Kidney (tissue), 14 donors: ENCODE results near the gene ROR2. TPM values are rescaled to one million over a fixed set of nuclear protein-coding genes. Genes with fewer than 3 reads are reported as not detected.

Experiments used
- DNase-seq, 5 donors: peaks; one replicate each; pipeline ENCODE4 v3.0.0-alpha.2; 2013 to 2020
- FAIRE-seq: peaks from 2 replicates; lab custom pipeline; 2012; peaks lifted over from hg19 to GRCh38; lab: Jason Lieb, UNC
- H3K27ac ChIP-seq, 2 donors: one replicate each; pipeline ENCODE4 v1.7.0; 2013; ENCODE audit warnings: low read depth in 2 of 2, low read length in 2 of 2, inconsistent platforms in 1 of 2
- H3K27me3 ChIP-seq: one replicate; pipeline ENCODE4 v1.7.1; 2013; ENCODE audit warnings: low read length, inconsistent platforms; ENCODE audit not compliant: control insufficient read depth, insufficient read depth
- H3K36me3 ChIP-seq, 3 donors: one replicate each; pipeline versions ENCODE4 v1.7.0 to v1.7.1; 2013; ENCODE audit warnings: low read length in 3 of 3, control low read depth in 1 of 3, inconsistent platforms in 1 of 3; ENCODE audit not compliant: insufficient read depth in 3 of 3, control insufficient read depth in 2 of 3
- H3K4me1 ChIP-seq, 3 donors: one replicate each; pipeline versions ENCODE4 v1.7.0 to v1.7.1; 2013; ENCODE audit warnings: low read length in 3 of 3, inconsistent platforms in 1 of 3, low read depth in 1 of 3; ENCODE audit not compliant: control insufficient read depth in 2 of 3, insufficient read depth in 2 of 3
- H3K4me3 ChIP-seq, 3 donors: one replicate each; pipeline versions ENCODE4 v1.7.0 to v1.8.1; 2013; ENCODE audit warnings: low read length in 3 of 3, control low read depth in 1 of 3, inconsistent platforms in 1 of 3
- H3K9ac ChIP-seq, 3 donors: one replicate each; pipeline versions ENCODE4 v1.7.0 to v1.7.1; 2013; ENCODE audit warnings: low read length in 3 of 3, control low read depth in 1 of 3, inconsistent platforms in 1 of 3
- H3K9me3 ChIP-seq, 3 donors: one replicate each; pipeline versions ENCODE4 v1.7.0 to v1.7.1; 2013; ENCODE audit warnings: low read length in 3 of 3, control low read depth in 1 of 3, inconsistent platforms in 1 of 3; ENCODE audit not compliant: control insufficient read depth in 2 of 3, insufficient read depth in 1 of 3
- intact Hi-C: fragments of 100-400 bp; cut with DNase I; formaldehyde crosslinking; loops from one replicate; pipeline ENCODE4 v1.11.1; 2022
- polyA plus RNA-seq: library from polyadenylated mRNA; stranded (reverse); fragments of 350-450 nt; fragmentation: Illumina TruSeq; extraction: RNeasy Lipid Tissue Mini Kit (QIAGEN cat#74804); gene quantifications from one replicate; pipeline ENCODE4 v1.2.3, GENCODE V29; 2014; ENCODE audit warnings: low read depth, low replicate concordance; ENCODE audit not compliant: insufficient read depth
- total RNA-seq: library from RNA; stranded (reverse); fragmentation: NEBNext Ultra II Directional; extraction: Animal tissue kit (Norgen Biotek cat#: 25700); gene quantifications from one replicate; pipeline ENCODE4 v1.2.1, GENCODE V29; 2021
- TF ChIP-seq, protein P1 (sequence below): IDR thresholded peaks from 3 replicates; pipeline ENCODE4 v1.5.1; 2012; ENCODE audit warnings: mild to moderate bottlenecking, moderate library complexity, borderline replicate concordance; ENCODE audit not compliant: insufficient read depth; ENCODE audit errors: extremely low read depth
- donor health status: control.
- donor health status: control.
- donor health status: control.
- donor health status: control.
- donor health status: control.
- donor health status: DM: yes; HTN: yes; CAD: no.
- donor health status: Normal renal cell carcinoma (clear cell type).

Gene ROR2
- total and polyA plus RNA-seq, 2 donors from 2014 or later: 1.5 to 5.7 TPM

GRCh38 chr9:91718071-91718470 lies 232.0 kb downstream of the ROR2 start:
- Histone ChIP-seq H3K4me3 (no peak overlapping the region), H3K36me3 (no peaks in the 10 kb centered on the region), H3K27ac (no peak overlapping the region), H3K9ac (no peak overlapping the region), H3K27me3 (no peaks in the 10 kb centered on the region), H3K4me1 (no peaks in the 10 kb centered on the region), H3K9me3 (peaks cover 0 to 5% (median 0%) of the 10 kb centered on the region in 3 donors)
- no peak for FAIRE-seq
- TF ChIP-seq, protein P1, sequence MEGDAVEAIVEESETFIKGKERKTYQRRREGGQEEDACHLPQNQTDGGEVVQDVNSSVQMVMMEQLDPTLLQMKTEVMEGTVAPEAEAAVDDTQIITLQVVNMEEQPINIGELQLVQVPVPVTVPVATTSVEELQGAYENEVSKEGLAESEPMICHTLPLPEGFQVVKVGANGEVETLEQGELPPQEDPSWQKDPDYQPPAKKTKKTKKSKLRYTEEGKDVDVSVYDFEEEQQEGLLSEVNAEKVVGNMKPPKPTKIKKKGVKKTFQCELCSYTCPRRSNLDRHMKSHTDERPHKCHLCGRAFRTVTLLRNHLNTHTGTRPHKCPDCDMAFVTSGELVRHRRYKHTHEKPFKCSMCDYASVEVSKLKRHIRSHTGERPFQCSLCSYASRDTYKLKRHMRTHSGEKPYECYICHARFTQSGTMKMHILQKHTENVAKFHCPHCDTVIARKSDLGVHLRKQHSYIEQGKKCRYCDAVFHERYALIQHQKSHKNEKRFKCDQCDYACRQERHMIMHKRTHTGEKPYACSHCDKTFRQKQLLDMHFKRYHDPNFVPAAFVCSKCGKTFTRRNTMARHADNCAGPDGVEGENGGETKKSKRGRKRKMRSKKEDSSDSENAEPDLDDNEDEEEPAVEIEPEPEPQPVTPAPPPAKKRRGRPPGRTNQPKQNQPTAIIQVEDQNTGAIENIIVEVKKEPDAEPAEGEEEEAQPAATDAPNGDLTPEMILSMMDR: no peak
- intact Hi-C loops: no loop called here
- DNase-seq: no peak

- FAIRE-seq: no peak
- TF ChIP-seq, protein P1: no peak
Measured at GRCh38 chr9:91716815-91717214, 233.2 kb downstream of the ROR2 start.

DNA sequence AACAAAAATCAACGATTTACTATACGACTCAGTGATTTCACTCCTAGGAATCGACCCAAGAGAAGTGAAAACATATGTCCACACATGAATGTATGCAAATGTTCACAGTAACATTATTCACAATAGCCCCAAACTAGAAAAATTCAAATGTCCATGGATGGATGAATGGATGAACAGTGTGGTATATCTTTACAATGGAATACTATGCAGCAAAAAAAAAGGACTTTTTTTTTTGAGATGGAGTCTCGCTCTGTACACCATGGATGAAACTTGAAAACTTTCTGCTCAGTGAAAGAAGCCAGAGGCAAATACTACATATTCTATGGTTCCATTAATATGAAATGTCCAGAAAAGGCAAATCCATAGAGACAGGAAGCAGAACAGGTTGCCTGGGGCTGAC lies 233.8 kb downstream of the ROR2 start:
- H3K4me1 ChIP-seq: peaks cover 0 to 2% (median 0%) of the 10 kb centered on the region in 3 donors
- no peak overlapping the region for H3K27ac ChIP-seq
- intact Hi-C loops: no loop called here
- no peak overlapping the region for H3K4me3 ChIP-seq
- H3K27me3 ChIP-seq: no peaks in the 10 kb centered on the region
- peaks cover 0 to 5% (median 2%) of the 10 kb centered on the region in 3 donors for H3K9me3 ChIP-seq
- H3K36me3 ChIP-seq: peaks cover 0 to 2% (median 0%) of the 10 kb centered on the region in 3 donors
- TF ChIP-seq, protein P1: no peak
- no peak overlapping the region for H3K9ac ChIP-seq
- no peak for DNase-seq
- FAIRE-seq: no peak

More at GRCh38 chr9:91716815-91717214, 233.2 kb downstream of the ROR2 start:
- Histone ChIP-seq H3K4me1 (no peaks in the 10 kb centered on the region), H3K27me3 (no peaks in the 10 kb centered on the region), H3K4me3 (no peak overlapping the region), H3K27ac (no peak overlapping the region), H3K9me3 (peaks cover 0 to 5% (median 0%) of the 10 kb centered on the region in 3 donors), H3K9ac (no peak overlapping the region), H3K36me3 (no peaks in the 10 kb centered on the region)
- intact Hi-C loops: no loop called here
- no peak for DNase-seq
